HepG2 (cell line): ENCODE measurements around the gene CHST14.

Experiments
- CEBPB ChIP-seq: IDR thresholded peaks from 2 replicates; pipeline ENCODE4 v1.6.1; 2011; ENCODE audit warnings: low read depth, low read length, improper control_type of control experiment, borderline replicate concordance
- GABPA ChIP-seq, 2 experiments: IDR thresholded peaks; 2 replicates each; pipeline ENCODE4 v1.6.1; 2011 to 2016; ENCODE audit warnings: low read depth in 2 of 2, low read length in 1 of 2, missing biosample characterization in 1 of 2, missing genetic modification characterization in 1 of 2
- GLI4 ChIP-seq: sonication (generic); formaldehyde crosslinking; IDR thresholded peaks from 2 replicates; pipeline ENCODE4 v1.5.1; 2020; ENCODE audit warnings: missing genetic modification reagents, mild to moderate bottlenecking, moderate library complexity, borderline replicate concordance
- GZF1 ChIP-seq: sonication (generic); formaldehyde crosslinking; IDR thresholded peaks from 2 replicates; pipeline ENCODE4 v1.5.1; 2020; ENCODE audit warnings: mild to moderate bottlenecking, missing genetic modification reagents
- HDAC2 ChIP-seq: sonication (generic); formaldehyde crosslinking; IDR thresholded peaks from 2 replicates; pipeline ENCODE4 v1.4.0; 2020; ENCODE audit warnings: missing genetic modification reagents
- HHEX ChIP-seq: IDR thresholded peaks from 2 replicates; pipeline ENCODE4 v1.6.1; 2016; ENCODE audit warnings: control low read depth
- IRX3 ChIP-seq: sonication (generic); formaldehyde crosslinking; IDR thresholded peaks from 2 replicates; pipeline ENCODE4 v1.8.1; 2023; ENCODE audit warnings: mild to moderate bottlenecking, low read depth, missing genetic modification reagents, borderline replicate concordance
- NBN ChIP-seq: fragments of 450-650 bp; conservative IDR thresholded peaks from 2 replicates; pipeline ENCODE4 v1.6.1; 2017
- NFE2L2 ChIP-seq: fragments of 150-350 bp; IDR thresholded peaks from 2 replicates; pipeline ENCODE4 v1.6.1; 2014; ENCODE audit warnings: low read length
- NR1H2 ChIP-seq: sonication (generic); formaldehyde crosslinking; IDR thresholded peaks from 2 replicates; pipeline ENCODE4 v1.8.1; 2022; ENCODE audit warnings: low read depth, missing genetic modification reagents, borderline replicate concordance
- POLR2A ChIP-seq, 2 experiments: IDR thresholded peaks; 2 replicates each; pipeline ENCODE4 v1.6.1; 2011; ENCODE audit warnings: low read depth in 2 of 2, low read length in 2 of 2, mild to moderate bottlenecking in 1 of 2, moderate library complexity in 1 of 2; ENCODE audit not compliant: insufficient read depth in 1 of 2
- TGIF2 ChIP-seq: IDR thresholded peaks from 2 replicates; pipeline ENCODE4 v1.6.1; 2016; ENCODE audit warnings: control low read depth, missing compliant biosample characterization
- TF ChIP-seq, protein P1 (sequence below): sonication (generic); formaldehyde crosslinking; IDR thresholded peaks from 2 replicates; pipeline ENCODE4 v1.8.1; 2023; ENCODE audit warnings: missing genetic modification reagents, mild to moderate bottlenecking, borderline replicate concordance

DNA sequence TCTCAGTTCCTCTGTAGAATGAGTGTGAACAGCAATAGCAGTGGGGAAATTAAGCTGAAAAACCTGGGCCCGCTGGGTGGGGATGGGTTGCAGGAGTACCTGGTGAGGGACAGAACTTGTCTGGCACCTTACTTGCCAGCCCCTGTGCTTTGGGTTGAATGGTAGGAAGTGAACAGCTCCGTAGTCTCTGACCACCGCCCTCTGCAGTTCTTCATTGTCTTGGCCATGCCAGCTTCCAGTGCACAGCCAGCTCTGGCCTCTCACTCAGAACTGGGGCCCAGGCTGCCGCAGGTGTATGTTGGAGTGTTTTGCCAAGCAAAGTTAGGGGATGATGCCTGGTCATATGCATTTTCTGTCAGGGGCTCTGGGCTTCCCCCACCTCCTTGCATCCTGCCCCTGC, 14.0 kb upstream of the CHST14 start:
- TF ChIP-seq HDAC2 (CRISPR knock-in tag) (no peak), POLR2A (IDR thresholded peaks at IDR 0.05; ENCODE audit: insufficient read depth in 1 of 2, low read depth in 2 of 2, low read length in 2 of 2) (no peak), GLI4 (CRISPR knock-in tag) (no peak), GZF1 (CRISPR knock-in tag) (no peak), NFE2L2 (no peak), NR1H2 (no peak), IRX3 (no peak), TGIF2 (CRISPR knock-in tag) (no peak), CEBPB (no peak), NBN (no peak), GABPA (IDR thresholded peaks at IDR 0.05; ENCODE audit: low read depth, low read length) (no peak), GABPA (CRISPR knock-in tag; IDR thresholded peaks at IDR 0.05; ENCODE audit: low read depth) (no peak), HHEX (CRISPR knock-in tag) (no peak)
- TF ChIP-seq, protein P1, sequence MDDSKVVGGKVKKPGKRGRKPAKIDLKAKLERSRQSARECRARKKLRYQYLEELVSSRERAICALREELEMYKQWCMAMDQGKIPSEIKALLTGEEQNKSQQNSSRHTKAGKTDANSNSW: no peak
